Stomach (tissue), 4 donors: ENCODE measurements around the gene RPRD1A.

ENCODE experiments used
- CTCF ChIP-seq, 7 experiments: fragments of 450-650 bp in 4 of 7; fragments of 200-600 bp in 3 of 7; sonication (generic) in 3 of 7; IDR thresholded peaks; one replicate each; pipeline ENCODE4 v1.5.1; 2016 to 2019; ENCODE audit warnings: antibody characterized with exemption in 7 of 7, control low read depth in 2 of 7, mild to moderate bottlenecking in 1 of 7
- POLR2A ChIP-seq, 4 donors: fragments of 450-650 bp; IDR thresholded peaks; one replicate each; pipeline ENCODE4 v1.6.1; 2016; ENCODE audit warnings: antibody characterized with exemption in 4 of 4, control low read depth in 2 of 4, mild to moderate bottlenecking in 1 of 4, moderate library complexity in 1 of 4
- POLR2AphosphoS5 ChIP-seq, 3 donors: sonication (generic); formaldehyde crosslinking; IDR thresholded peaks; one replicate each; pipeline ENCODE4 v1.6.1; 2016; ENCODE audit warnings: antibody characterized with exemption in 3 of 3

GRCh38 chr18:35968278-35968880 is 99.0 kb downstream of the RPRD1A start:
- TF ChIP-seq CTCF (IDR thresholded peaks at IDR 0.05): no peak
- TF ChIP-seq POLR2AphosphoS5 (IDR thresholded peaks at IDR 0.05): no peak
- no peak for TF ChIP-seq POLR2A (IDR thresholded peaks at IDR 0.05)
